ENCODE measurements around the gene ZDHHC23.
A peak's percentile ranks its signal among the peaks of the same experiment; 100 is the strongest.

Gene ZDHHC23, protein sequence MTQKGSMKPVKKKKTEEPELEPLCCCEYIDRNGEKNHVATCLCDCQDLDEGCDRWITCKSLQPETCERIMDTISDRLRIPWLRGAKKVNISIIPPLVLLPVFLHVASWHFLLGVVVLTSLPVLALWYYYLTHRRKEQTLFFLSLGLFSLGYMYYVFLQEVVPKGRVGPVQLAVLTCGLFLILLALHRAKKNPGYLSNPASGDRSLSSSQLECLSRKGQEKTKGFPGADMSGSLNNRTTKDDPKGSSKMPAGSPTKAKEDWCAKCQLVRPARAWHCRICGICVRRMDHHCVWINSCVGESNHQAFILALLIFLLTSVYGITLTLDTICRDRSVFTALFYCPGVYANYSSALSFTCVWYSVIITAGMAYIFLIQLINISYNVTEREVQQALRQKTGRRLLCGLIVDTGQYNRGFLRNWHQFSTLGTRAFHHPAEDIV

DNA sequence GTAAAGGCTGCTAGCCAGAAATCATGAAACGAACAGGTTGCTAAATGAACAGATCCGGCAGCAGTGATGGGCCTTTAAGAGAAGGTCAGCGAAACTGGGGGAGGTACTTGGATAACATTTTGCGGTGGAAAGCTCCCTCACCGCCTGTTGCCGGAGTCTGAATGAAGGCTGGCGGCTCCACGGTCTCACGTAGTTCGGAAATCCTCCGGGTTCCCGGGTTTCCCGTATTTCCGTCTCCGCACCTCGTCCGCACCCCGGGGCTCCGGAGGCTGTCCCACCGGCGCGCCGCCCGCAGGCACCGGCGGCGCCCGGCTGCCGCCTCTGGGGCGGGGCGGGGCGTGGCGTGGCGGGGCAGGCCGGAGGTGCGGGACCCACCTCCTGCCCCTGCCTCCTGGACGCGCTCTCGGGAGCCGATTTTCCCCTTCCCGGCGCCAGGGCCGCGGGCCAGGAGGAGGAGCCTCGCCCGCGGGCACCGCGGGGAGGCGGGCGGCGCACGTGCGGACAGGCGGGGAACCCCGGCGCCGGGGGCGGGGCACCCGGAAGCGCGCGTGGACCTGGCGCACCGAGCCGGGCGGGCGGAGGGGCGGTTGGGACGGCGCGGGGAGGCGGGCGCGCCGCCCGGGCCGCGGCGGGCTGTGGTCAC, at the start of gene ZDHHC23:
Gene ZDHHC23, plus strand, starts transcription at position 642 of the 643 bp plus-strand sequence. CDS start 790 bp downstream, outside the sequence.
- peak; percentile 71 for DNase-seq (ENCODE audit: low spot score)

DNA sequence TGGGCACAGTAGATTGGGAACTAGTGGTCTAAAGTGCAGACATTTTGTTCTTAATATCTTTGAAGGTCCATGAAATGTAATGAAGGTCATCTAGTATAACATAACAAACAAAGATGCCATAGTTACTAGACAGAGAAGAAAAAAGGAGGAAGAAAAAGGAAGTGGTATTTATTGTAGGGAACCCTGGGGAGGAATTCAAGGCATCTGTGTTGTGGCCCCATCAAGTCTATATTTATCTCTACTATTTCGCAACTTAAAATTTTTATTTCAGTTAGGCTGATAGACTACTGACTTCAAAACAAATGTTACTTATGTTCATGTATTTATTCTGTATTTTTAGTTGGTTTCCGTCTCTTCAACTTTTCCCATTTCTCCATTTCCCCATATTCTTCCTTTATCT, 48.9 kb upstream of the ZDHHC23 start:
- peak; percentile 41 for DNase-seq (ENCODE audit: low spot score)

DNA sequence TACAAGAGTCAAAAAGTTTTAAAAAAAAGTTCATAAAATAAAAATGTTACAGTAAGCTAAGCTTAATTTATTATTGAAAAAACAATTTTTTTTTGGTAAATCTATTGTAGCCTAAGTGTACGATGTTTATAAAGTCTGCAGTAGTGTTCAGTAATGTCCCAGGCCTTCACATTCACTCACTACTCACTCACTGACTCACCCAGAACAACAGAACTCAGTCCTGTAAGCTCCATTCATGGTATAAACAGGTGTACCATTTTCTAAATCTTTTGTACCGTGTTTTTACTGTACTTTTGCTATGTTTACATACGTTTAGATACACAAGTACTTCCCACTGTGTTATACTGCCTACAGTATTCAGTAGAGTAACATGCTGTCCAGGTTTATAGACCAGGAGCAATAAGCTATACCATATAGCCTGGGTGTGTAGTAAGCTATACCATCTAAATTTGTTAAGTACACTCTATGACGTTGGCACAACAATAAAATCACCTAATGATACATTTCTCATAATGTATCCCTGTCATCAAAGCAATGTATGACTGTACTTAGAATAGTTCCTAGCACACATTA, 41.2 kb upstream of the ZDHHC23 start:
- no peak for DNase-seq (ENCODE audit: low spot score)

DNA sequence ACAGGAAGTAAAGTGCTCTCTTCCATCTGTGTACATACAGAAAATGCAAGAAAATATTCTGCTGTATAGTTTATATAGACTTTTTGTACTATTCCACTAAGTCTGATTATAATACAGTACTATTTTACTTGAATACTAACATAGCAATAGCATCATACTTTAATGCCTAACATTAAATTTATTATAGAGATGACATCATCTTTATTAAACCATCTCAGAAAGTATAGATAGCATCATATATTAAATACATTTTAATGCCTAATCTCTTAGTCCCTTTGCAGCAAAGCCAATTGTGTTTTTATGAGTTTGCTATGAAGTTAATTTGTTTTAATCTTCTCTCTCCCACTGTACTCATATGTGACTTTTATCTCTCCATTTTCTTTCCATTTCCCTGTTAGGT, 39.7 kb upstream of the ZDHHC23 start:
- no peak for DNase-seq (ENCODE audit: low spot score)

DNA sequence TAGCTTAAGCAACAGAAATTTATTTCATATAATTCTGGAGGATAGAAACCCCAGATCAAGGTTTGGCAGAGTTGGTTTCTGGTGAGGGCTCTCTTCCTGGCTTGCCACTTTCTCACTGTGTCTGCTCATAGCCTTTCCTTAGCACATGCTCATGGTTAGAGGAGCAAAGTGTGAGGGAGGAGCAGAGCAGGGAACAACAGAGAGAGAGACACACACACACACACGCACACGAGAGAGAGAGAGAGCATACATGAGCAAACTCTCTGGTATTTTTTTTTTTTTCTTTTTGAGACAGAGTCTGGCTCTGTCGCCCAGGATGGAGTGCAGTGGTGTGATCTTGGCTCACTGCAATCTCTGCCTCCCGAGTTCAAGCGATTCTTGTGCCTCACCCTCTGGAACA, 36.8 kb upstream of the ZDHHC23 start:
- DNase-seq (ENCODE audit: low spot score), result no peak

DNA sequence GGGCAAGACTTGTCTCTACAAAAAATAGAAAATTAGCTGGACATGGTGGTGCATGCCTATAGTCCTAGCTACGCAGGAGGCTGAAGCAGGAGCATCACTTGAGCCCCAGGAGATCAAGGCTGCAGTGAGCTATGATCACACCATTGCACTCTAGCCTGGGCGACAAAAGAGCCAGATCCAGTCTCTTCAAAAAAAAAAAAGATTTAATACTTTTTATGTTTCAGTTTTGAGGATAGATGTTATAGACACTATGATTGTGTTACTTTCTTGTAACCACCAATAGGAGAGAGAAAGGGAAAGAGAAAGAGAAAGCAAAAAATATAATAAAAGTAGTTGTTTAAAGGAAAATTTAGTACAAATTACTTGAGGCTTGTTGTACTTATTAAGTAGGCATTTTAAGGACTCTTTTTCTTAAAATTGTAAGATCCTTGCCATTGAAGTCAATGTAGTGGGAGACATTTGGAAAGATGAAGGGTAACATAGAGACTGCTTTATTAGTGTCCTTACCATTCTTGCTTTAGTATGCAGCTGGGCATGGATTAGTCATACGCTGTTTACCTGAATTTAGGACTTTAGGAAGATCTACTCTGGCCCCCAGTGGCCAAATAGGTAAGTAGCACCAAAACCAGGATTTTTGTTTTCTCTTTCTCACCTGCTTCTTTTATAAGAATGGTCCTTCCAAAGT, 35.1 kb upstream of the ZDHHC23 start:
- DNase-seq (ENCODE audit: low spot score), result peak; percentile 51

DNA sequence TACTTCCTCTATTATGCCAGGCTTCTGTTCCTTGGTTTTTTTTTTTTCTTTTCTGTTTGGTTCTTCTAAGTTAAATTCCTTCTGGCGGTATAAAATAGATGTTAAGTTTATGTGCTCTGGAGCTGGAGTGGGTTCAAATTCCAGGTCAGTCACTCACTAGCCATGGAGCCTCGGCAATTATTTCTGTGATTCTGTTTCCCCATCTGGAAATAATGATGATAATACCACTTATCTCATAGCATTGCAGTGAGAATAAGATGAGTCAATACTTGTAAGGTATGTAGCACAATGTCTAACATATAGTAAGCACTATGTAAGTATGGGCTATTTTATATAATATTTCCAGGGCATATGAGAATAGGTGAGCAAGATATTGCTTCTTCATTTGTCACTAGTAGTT, 33.2 kb upstream of the ZDHHC23 start:
- DNase-seq (ENCODE audit: low spot score), result peak; percentile 60

DNA sequence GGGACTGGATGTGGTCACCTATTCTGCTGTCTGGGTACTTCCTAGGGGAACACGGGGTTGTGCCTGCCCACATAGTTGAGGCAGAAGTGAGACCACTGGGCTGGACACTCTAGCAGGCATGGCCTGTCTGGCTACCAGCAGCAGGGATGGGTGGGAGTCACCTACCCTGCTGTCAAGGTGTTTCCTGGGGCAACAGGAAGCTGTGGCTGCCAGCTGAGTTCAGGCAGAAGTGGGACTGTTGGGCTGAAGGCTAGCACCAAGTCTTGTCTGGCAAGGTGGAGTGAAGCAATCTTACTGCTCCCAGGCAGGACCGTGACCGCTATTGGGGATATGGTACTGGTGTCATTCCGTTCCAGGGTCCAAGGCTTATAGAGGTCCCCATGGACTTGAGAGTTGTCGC, 20.3 kb upstream of the ZDHHC23 start:
- DNase-seq (ENCODE audit: low spot score), result no peak

DNA sequence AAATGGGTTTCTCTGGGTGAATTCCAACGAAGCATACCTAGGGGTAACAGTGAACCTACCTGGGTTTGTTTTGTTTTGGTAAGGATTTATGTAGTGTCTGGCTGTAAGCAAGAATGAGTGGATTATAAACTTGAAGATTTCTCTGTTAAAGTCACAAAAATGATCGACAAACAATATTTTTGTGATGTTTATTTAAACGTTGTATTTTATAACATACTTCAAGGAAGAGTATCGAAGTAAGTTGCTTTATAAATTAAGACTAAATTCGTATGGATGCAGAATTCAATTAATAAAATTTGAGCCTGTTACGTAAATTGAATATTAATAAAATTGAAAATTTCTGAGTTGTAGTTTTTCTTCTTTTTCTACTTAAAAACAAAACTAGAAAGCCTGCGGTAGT, 982 bp upstream of the ZDHHC23 start:
- DNase-seq (ENCODE audit: low spot score), result no peak

DNA sequence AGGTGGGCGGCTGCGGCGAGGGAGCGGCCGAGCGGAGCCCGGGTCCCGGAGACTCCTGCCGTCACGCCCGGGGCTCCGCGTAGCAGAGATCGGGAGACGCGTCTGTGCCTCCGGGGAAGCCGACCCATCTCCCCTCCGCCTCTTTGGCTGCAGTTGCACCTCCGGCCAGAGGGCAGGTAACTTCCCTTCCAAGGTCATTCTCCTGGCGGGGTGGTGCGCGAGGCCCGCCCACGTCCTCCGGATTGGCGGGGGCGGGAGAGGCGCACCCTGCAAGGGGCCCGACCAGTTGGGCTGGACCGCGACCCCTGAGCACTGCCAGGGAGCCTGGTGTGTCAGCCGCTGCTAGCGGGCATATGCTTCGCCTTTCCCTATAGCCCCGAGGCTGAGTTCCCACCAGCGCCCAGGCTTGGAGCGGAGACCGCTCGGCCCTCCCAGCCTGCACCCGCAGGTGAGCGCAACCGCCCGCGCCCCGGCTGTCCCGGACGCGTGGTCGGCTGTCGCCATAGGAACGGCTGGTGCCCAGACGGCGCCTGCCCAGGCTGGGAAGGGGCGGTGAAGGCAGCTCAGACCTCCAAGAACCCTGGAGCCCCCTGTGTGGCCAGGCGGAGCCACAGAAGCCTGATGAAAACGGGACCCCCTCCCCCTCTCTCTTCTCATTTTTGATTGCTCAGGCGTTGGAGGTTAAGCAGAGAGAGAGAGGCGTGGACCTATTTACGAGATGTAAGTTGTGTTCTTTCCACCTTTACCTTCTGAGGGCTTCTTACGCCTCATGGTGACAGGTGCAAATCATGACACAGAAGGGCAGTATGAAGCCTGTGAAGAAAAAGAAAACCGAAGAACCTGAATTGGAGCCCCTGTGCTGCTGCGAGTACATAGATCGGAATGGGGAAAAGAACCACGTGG, 453 bp downstream of the ZDHHC23 start:
- DNase-seq (ENCODE audit: low spot score), result peak; percentile 13

DNA sequence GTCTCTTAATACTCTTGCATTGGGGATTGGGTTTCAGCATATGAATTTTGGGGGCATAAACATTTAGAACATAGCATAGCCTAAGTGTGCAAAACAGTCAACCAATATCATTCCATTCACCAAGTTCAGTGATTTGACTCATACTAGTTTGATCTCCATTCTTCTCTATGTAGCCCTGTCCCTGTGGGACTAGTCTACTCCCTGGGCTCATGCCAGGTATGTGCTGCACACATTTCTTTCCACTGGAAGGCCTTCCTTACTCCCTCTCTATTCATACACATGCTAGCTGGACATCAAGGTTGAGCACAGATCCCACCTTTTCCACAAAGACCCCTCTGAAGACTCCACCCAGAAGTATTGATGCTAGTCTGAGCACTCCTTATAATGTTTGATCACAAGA, 5.1 kb downstream of the ZDHHC23 start:
- DNase-seq (ENCODE audit: low spot score), result peak; percentile 45

DNA sequence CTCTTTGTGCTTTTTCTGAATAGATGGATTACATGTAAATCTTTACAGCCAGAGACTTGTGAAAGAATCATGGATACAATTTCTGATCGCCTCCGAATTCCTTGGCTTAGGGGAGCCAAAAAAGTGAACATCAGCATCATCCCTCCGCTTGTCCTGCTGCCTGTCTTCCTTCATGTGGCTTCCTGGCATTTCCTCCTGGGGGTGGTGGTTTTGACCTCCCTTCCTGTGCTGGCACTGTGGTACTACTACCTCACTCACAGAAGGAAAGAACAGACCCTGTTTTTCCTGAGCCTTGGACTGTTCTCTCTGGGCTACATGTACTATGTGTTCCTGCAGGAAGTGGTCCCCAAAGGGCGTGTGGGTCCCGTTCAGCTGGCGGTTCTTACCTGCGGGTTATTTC, 5.9 kb downstream of the ZDHHC23 start:
- DNase-seq (ENCODE audit: low spot score), result no peak

DNA sequence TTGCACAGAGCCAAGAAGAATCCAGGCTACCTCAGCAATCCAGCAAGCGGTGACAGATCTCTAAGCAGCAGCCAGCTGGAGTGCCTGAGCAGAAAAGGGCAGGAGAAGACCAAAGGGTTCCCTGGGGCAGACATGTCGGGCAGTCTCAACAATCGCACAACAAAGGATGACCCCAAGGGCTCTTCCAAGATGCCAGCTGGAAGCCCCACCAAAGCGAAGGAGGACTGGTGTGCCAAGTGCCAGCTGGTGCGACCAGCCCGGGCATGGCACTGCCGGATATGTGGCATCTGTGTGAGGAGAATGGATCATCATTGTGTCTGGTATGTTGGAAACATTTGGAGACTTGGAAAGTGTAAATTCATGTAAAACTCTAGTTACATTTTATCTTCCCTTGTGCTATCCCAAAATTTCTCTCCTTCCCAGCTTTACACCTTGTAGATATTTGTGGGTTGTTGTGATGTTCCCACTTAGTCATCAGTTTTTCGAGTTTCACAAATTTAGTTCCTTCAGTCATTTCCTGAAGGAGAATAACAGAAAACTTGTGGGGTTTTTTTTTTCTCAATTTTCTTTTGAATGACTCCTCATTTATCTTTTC, 6.4 kb downstream of the ZDHHC23 start:
- no peak for DNase-seq (ENCODE audit: low spot score)

DNA sequence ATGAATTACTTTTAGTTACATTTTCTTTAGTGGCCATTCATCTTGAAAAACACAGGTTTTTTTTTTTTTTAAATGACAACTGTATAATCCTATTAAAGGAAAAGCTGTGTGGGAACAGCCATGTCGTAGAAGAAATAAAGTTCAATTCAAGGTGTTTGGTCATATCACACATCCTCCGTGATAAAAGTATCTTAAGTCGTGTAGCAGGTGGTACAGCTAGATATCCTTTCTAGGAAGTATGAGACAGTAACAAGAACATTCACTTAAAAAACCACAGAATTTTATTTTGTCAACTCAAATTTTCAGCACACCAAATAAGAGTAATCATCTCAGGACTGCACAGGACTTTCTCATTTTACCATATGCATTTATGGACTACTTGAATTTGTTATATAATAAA, 16.1 kb downstream of the ZDHHC23 start:
- DNase-seq (ENCODE audit: low spot score), result no peak

DNA sequence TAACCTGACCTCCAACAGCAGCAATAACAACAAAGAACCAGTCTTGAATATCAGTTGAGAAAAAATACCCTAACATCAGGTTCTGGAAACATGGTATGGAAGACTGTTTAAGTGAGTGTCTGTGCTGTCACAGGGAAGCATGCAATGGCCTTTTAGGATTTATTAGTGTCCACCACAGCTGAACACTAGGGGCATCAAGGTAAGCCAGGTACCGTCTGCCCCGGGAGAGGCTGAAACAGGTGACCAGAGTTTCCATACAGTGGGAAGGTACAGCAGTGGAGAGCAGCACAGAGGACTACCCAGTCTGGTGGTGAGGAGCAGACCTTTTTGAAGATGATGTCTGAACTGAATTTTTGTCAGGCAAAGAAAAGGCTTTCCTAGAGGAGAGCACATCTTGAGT, 18.4 kb downstream of the ZDHHC23 start:
- DNase-seq (ENCODE audit: low spot score), result no peak

DNA sequence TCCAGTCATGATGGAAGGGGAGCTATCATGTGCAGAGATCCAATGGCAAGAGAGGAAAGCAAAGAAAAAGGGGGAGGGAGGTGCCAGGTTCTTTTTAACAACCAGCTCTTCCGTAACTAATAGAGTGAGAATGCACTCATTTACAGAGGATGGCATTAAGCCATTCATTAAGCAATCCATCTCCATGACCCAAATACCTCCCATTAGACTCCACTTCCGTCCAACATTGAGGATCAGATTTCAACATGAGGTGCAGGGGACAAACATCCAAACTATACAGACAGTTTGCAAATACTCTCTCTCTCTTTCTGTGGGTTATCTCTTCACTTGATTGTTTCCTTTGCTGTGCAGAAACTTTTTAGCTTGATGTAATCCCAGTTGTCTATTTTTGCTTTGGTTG, 21.2 kb downstream of the ZDHHC23 start:
- no peak for DNase-seq (ENCODE audit: low spot score)

DNA sequence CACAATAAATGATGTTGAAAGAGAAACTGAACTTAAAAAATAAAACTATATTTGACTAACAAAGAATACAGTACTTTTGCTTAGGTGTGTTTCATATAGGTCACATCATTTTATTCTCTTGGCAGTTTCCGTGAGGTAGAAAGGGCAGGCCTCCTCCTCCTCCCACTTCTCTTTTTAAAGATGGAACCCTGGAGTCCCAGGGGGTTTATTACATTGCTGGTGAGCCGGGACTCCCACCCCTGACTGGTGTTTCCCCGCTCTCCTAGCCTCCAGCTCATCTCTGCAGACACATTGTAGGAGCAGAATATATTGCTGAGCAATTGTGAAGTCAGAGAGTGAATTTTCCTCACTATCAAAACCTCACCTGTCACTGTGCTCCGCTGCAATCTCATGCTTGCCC, 30.0 kb downstream of the ZDHHC23 start:
- no peak for DNase-seq (ENCODE audit: low spot score)

DNA sequence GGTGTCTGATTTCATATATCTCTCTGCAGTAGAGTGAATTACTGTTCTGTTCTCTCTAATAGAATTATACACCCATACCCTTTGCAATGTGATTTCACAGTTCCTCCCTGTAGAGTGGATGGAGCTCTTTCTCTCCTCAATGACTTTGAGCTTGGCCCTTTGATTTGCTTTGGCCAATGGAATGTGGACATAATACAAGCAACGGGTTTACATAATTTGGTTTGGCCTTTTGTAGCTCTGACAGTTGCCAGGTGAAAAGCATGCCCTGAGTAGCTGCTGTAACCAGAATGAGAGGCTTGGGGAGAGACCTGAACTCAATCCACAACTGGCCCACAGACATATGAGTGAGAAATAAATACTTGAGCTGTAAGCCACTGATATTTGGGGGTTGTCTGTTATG, 32.1 kb downstream of the ZDHHC23 start:
- no peak for DNase-seq (ENCODE audit: low spot score)

DNA sequence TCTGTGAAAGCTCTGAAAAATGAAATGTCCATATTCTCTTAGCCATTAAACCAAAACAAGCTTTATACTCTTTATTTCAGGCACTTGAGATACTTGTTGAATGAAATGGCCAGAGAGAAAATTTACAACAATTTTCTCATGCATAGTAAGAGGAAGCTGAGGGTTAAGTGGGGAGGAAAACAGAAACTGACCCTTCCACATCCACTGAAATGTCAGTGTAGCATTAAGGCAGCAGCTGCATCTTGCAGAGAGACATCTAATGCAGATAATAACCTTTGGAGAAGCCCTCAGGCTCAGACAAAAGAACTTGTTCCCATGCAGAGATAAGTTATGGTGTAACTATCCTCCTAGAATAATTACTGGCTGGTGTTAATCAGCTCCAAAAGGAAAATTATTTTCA, 34.0 kb downstream of the ZDHHC23 start:
- no peak for DNase-seq (ENCODE audit: low spot score)

DNA sequence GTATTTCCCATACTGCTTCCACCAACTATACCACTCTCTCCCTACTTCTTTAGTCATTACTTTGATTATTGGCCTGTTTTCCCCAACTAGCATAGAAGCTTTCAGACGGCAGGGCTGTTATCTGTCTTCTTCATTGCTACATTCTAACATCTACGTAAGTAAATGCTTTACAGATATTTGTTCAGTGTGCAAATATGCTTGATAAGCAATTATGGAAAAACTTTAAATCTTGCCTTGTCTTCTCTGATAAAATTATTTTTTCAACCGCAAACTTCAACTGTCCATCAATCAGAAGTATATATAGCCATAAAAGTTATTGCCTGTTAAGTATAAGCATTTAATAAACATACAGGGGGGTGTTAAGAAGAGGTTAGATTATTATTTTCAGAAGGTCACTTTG, 35.7 kb downstream of the ZDHHC23 start:
- DNase-seq (ENCODE audit: low spot score), result no peak

DNA sequence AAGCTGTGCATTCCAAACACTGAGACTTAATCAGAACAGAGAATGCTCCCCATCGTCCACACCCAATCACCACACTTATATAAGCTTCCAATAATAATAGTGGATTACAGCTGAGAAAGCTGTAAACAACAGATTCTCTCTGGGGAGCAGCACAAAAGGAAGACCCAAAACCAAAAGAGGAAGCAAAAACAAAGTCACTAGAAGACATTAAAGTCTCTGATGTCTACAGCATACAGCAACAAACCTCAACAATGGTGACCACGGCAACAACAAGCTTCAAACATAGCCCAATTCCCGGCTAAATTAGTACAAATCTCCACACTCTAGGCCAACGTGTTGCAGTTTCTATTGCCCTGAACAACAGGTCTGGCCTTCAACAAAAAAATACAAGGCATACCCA, 37.7 kb downstream of the ZDHHC23 start:
- DNase-seq (ENCODE audit: low spot score), result no peak

All from AG08395 (cell line).